GM18867 (cell line): ENCODE data around the gene ADAMTS2.

ENCODE experiments used
- ATAC-seq: cut with Tn5 transposase; IDR thresholded peaks from one replicate; pipeline ENCODE4 v1.9.1; 2021; ENCODE audit warnings: mild to moderate bottlenecking, moderate library complexity; ENCODE audit not compliant: unreplicated experiment

ADAMTS2 gene

GRCh38 chr5:179185256-179185940, 159.9 kb downstream of the ADAMTS2 start:
- no peak for ATAC-seq

GRCh38 chr5:179184521-179185050, 160.7 kb downstream of the ADAMTS2 start:
- ATAC-seq: no peak

- ATAC-seq: no peak
These were observed 161.8 kb downstream of the ADAMTS2 start for GRCh38 chr5:179183481-179183880.

- ATAC-seq: no peak
These were observed 162.7 kb downstream of the ADAMTS2 start for GRCh38 chr5:179182601-179183000.

GRCh38 chr5:179181988-179182387, 163.3 kb downstream of the ADAMTS2 start:
- no peak for ATAC-seq

GRCh38 chr5:179180921-179181645, 164.2 kb downstream of the ADAMTS2 start:
- ATAC-seq: no peak

GRCh38 chr5:179180061-179180610, 165.1 kb downstream of the ADAMTS2 start:
- no peak for ATAC-seq

GRCh38 chr5:179177711-179178575, 167.3 kb downstream of the ADAMTS2 start:
- ATAC-seq: no peak

- no peak for ATAC-seq
These were observed 168.6 kb downstream of the ADAMTS2 start for GRCh38 chr5:179176571-179177230.

GRCh38 chr5:179176166-179176565, 169.1 kb downstream of the ADAMTS2 start:
- ATAC-seq: no peak

- no peak for ATAC-seq
These were observed 173.2 kb downstream of the ADAMTS2 start for GRCh38 chr5:179171816-179172745.

- ATAC-seq: no peak
These were observed 173.9 kb downstream of the ADAMTS2 start for GRCh38 chr5:179171251-179171815.

GRCh38 chr5:179170606-179171005, 174.7 kb downstream of the ADAMTS2 start:
- no peak for ATAC-seq

GRCh38 chr5:179169836-179170235, 175.4 kb downstream of the ADAMTS2 start:
- no peak for ATAC-seq

GRCh38 chr5:179168664-179169063, 176.6 kb downstream of the ADAMTS2 start:
- ATAC-seq: no peak

GRCh38 chr5:179167871-179168451, 177.3 kb downstream of the ADAMTS2 start:
- no peak for ATAC-seq

- ATAC-seq: peak; percentile 67
These were observed 178.1 kb downstream of the ADAMTS2 start for GRCh38 chr5:179166886-179167841.
